HG02759 (cell line): ENCODE data around the gene SHB.

ENCODE experiments used
- ATAC-seq: cut with Tn5 transposase; IDR thresholded peaks from one replicate; pipeline ENCODE4 v1.9.1; 2021; ENCODE audit warnings: mild to moderate bottlenecking, moderate library complexity; ENCODE audit not compliant: unreplicated experiment

SHB gene

DNA sequence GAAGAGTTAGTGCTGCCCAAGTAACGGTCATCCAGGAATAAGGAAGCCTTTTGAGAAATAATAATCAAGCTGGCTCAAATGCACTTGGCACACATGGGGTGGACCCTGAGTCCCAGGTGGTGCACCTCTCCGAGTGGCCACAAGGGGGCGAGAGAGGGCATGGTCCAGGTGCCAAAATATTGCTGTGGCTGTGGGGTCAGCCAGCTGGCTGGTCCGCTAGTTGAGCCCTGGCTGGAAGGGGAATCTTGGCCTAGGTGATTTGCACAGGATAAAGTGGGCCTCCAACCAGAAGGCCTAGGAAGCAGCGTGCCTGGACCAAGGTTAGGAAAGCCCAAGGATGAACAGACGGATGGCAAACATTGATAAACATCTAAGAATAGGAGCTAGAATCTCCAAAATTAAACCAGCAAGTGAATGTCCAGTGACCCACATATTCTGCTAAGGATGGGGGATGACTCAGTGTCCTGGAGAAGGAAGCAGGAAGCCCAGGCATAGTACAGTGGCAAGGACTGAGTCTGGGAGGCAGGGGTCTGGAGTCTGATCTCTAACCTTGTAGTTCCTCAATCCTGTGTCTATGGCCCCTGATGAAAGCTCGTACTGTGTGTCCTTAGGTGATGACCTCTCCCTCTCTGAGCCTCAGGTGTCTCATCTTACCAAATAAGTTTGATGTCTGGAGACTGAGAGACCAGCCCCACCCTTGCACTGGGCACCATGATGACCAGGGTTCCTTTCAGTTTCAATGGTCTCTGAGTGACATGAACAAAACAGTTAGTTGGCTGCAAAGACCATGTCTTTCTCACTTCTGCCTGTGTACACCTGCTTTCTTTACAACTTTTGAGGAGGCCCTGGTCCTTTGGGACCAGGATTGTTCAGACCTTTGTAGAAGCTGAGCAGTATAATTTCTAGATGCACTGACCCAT, 19.2 kb upstream of the SHB start:
- peak; percentile 33 for ATAC-seq

- ATAC-seq = no peak
Observed at GRCh38 chr9:38086496-38086895, 17.5 kb upstream of the SHB start.

DNA sequence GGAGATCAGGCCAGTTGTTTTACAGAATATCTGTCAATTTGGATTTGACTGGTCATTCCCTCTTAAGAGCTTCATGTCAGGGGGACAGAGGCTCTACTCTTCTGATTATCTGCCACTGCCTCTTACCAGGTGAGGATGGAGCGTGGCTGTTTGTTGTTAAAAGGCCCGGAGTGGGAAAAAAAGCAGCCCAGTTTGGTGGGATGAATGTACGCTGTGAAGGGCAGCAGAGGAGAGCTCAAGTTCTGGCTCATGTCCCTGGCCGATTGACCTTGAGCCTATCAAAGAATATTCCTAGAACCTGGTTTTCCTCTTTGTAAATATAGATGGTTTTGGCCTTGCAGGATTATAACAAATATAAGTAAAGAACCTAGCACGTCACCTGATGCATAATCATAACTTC, 16.3 kb upstream of the SHB start:
- ATAC-seq = no peak

- ATAC-seq = no peak
Observed at GRCh38 chr9:38084556-38084880, 15.5 kb upstream of the SHB start.

GRCh38 chr9:38083858-38084555, 15.0 kb upstream of the SHB start:
- no peak for ATAC-seq

GRCh38 chr9:38082446-38083287, 13.6 kb upstream of the SHB start:
- ATAC-seq = no peak

GRCh38 chr9:38081356-38082108, 12.5 kb upstream of the SHB start:
- no peak for ATAC-seq

DNA sequence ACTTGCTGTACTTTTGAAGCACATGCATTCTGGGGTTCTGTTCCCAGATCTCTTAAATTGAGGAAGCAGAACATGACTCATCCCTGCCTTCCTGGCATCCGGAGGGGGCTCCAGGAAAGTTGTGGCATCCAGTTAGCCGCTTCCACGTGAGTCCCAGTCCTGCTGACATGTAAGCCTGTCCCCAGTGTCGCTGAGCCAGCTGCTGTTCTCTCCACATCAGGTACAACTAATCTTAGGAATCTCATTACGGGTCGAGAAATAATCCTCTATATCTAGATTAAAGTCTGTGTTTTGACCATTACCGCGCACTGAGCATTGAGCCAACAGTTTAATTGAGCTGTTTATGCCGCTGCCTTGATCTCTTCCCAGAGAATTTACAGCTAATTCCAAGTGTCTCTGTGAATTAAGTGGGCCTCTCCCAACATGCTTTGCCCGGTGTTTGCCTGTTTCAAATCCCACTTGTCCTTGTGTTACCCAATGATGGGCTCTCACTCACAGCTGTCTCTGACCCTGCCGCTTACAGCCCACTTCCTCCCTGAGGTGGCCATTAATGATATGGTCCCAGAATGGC, 10.5 kb upstream of the SHB start:
- ATAC-seq = no peak

DNA sequence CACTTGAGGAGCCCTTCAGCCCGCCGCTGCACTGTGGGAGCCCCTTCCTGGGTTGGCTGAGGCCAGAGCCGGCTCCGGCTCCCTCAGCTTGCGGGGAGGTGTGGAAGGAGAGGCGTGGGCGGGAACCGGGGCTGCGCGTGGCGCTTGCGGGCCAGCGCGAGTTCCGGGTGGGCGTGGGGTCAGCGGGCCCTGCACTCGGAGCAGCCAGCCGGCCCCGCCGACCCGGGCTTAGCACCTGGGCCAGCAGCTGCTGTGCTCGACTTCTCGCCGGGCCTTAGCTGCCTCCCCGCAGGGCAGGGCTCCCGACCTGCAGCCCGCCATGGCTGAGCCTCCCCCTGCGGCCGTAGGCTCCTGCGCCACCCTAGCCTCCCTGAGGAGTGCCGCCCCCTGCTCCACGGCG, 6.2 kb upstream of the SHB start:
- ATAC-seq = no peak

GRCh38 chr9:38074441-38074961, 5.5 kb upstream of the SHB start:
- ATAC-seq = no peak

- ATAC-seq = no peak
Observed at GRCh38 chr9:38073882-38074281, 4.9 kb upstream of the SHB start.

DNA sequence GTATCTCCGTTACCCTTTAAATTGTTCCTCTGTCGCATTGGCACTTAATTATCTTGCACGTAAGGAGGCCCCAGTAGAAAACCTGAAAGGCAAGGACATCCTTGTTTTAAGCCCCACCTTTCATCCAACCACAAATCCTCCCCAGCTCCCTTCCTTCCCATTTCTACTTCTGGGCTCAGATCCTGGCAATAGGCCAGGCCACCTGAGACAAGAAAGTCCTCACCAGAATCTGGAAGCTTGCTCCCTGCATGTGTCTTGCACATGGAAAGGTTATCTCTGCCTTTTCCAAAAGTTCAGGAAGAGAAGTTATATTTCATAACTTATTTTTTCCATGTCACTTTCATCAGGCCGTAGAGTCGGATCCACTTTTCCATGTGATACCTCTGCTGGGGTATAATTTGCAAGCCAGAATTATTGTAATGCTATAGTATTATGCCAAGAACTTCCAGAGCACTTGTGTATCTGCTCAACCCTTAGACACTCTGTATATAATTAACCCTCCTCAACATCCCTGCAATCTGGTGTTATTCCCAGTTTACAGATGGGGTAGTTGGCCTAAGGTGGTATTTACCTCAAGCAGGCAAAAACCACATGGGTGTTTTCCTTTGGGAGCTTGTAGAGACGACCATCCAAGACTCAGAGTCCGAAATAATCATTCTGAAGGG, 2.6 kb upstream of the SHB start:
- ATAC-seq = no peak

DNA sequence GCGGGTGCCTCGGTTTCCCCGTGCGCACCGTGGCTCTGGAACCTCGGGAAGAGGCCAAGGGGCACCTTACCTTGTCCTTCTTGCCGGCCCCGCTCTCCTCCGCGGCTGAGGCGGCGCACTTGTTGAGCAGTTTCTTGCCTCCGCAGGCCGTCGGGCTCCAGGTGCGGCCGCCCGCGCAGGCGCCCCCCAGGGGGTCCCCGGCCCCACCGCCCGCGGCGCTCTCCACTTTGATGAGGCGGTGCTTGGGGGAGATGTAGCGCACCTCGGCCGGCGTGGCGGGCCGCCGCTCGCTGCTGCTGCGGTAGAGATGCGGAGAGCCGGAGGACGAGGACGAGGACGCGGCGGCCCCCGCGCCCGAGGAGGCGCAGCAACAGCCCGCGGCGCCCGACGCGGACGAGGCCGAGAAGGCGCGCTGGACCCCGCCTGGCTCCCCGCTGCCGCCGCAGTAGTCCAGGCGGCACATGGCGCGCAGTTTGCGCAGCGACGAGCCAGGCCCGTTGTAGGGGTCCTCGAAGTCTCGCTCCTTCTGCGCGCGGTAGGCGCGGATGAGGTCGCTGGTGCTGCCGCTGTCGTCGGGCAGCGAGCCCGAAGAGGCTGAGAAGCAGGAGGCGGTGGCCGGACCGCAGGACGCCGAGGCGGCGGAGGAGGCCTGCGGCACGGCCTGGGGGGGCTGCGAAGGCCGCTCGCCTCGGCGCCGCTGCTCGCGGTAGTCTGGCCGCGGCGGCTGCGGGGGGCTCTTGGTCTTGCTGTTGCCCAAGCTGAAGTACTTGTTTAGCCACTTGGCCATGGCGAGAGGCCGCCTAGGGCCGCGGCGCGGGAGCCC, 957 bp downstream of the SHB start:
- no peak for ATAC-seq

DNA sequence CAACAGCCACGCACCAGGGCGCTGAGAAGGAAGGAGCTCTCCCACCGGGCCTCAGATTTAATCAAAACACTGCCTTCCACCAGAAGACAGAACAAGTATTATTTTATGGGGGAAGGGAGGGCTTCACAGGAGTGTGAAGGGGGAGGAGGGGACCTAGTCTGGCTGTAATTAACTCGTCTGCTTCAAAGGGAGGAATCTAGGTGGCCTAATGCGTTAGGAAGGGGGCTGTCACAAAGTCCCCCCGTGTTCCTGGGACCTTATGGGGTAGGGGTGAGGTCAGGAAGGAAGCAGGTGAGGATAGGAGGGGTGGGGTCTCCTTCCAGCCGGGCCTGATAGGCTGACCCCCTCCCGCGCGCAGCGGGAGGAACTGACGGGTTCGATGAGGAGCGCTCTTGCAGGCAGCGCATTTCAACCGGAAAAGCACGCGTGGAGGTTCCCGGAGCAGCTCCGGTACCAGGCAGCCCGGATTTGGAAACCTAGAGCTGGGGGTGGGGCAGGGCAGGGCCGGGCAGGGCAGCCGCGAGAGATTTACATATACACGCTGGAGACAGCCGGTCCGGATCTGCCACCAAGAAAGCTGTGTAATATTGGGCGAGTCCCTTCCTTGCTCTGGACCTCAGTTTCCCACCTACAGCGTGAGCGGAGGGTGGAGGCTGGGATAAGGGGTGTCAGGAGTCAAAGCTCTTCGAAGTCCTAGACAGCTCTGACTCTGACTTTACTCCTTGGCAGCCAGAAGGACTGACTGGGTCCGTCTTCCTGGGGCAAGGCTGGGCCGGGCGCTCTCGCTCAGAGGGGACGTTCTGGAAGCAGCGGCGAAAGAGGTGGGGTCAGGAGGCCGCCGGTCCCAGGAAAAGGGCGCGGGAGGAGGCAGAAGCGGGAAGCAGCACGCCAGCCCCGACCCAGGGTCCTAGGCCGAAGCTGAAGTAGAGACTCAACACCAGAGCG, 1.8 kb downstream of the SHB start:
- no peak for ATAC-seq

DNA sequence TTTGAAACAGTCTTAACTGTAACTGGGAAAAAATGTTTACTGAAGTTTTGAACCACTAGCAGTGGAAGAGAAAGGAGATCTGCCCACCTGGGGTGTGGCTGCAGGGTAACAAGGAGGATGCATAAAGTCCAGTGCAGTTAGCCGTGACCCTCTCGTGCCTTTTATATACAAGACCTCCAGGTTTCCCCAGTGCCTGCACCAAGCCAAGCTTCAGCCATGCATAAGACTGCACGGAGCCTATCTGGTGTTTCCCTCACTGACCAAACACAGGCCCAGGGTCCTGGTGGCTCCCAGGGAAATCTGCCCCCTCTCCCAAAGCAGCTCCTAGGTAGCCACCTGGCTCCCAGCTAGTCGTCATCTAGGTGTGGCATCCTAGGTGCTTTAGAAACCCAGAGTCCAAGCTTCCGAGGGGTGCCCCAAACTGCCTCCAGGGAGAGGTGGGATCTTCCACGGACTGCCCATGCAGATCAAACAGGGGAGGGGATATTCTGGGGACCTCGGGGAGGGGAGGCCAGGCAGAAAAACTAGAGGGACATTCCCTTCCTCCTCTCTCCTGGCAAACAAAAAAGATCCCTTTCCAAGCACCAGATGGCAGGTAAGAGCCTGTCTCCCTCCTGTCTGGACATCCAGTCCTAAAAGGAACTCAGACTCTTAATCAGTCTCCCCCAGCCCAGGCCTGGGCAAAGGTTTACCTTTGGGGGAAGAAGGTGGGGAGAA, 2.7 kb downstream of the SHB start:
- ATAC-seq = no peak

DNA sequence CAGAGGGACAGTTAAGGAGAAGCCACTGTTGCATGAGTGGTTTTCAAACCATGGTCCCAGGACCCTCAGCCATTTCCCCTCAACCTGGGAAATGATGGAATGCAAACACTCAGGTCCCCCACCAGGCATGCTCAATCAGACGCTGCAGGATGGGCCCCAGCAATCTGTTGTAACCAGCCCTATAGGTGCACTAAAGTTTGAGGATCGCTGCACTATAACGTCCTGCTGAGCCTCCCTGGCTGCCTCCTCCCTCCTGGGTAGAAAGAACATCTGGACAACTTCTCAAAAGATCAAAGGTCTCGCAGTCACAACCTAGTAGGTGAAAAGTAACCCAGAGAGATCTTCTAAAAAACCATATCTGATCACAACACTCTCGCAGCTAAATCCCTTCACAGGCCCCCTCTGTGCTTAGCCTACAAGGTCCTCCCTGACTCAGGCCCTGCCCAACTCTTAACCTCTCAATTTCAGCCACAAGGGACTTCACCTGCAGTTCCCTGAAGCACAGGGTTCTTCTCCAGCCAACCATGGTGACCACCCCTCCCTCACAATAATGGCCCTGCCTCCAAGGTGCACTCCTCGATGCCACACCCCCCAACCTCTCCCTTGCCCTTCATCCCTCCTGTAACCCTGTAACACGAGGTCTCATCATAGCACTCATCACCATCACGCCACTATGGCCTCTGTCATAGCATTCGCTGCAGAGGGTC, 3.5 kb downstream of the SHB start:
- ATAC-seq = peak; percentile 44
